ENCODE measurements around the gene LRRC4. TPM values are rescaled to one million over a fixed set of nuclear protein-coding genes. Genes with fewer than 3 reads are reported as not detected.

The LRRC4 gene
- polyA plus RNA-seq (ENCODE audit: insufficient read length): 5.8 TPM
- long read RNA-seq, donor 1, partial matches to known transcripts: 0 of 3 reads
- long read RNA-seq, donor 1, other reads (novel, unspliced or antisense): 0 of 3 reads
- long read RNA-seq, donor 2, partial matches to known transcripts: 0 of 1 reads
- long read RNA-seq, donor 2, other reads (novel, unspliced or antisense): 0 of 1 reads
- long read RNA-seq, donor 3: 0 reads
- long read RNA-seq, donor 4: 0 reads
- long read RNA-seq, donor 5, partial matches to known transcripts: 220 of 259 reads
- long read RNA-seq, donor 5, other reads (novel, unspliced or antisense): 36 of 259 reads
- long read RNA-seq, donor 6, partial matches to known transcripts: 252 of 272 reads
- long read RNA-seq, donor 6, other reads (novel, unspliced or antisense): 19 of 272 reads
- long read RNA-seq, donor 7, partial matches to known transcripts: 0 of 3 reads
- long read RNA-seq, donor 7, other reads (novel, unspliced or antisense): 0 of 3 reads
- long read RNA-seq, donor 8, partial matches to known transcripts: 0 of 1 reads
- long read RNA-seq, donor 8, other reads (novel, unspliced or antisense): 0 of 1 reads

GRCh38 chr7:128030654-128031611, at the start of gene LRRC4:
Gene LRRC4 (minus strand): TSS chr7:128031437. CDS start chr7:128030640, 797 bp downstream.
- DNase-seq: no peak

- no peak for DNase-seq
Measured at GRCh38 chr7:128080169-128080568, 48.9 kb upstream of the LRRC4 start.

GRCh38 chr7:128078309-128078708, 47.1 kb upstream of the LRRC4 start:
- no peak for DNase-seq

- DNase-seq: no peak
Measured at GRCh38 chr7:128076796-128077271, 45.6 kb upstream of the LRRC4 start.

GRCh38 chr7:128076196-128076795, 45.1 kb upstream of the LRRC4 start:
- DNase-seq: no peak

- DNase-seq: no peak
Measured at GRCh38 chr7:128075242-128076095, 44.2 kb upstream of the LRRC4 start.

- no peak for DNase-seq
Measured at GRCh38 chr7:128074736-128075135, 43.5 kb upstream of the LRRC4 start.

GRCh38 chr7:128074336-128074735, 43.1 kb upstream of the LRRC4 start:
- no peak for DNase-seq

GRCh38 chr7:128073671-128074310, 42.6 kb upstream of the LRRC4 start:
- DNase-seq: no peak

GRCh38 chr7:128071801-128072200, 40.6 kb upstream of the LRRC4 start:
- no peak for DNase-seq

GRCh38 chr7:128071376-128071775, 40.1 kb upstream of the LRRC4 start:
- DNase-seq: no peak

- no peak for DNase-seq
Measured at GRCh38 chr7:128069373-128070364, 38.4 kb upstream of the LRRC4 start.

- DNase-seq: no peak
Measured at GRCh38 chr7:128068785-128069184, 37.5 kb upstream of the LRRC4 start.

- DNase-seq: no peak
Measured at GRCh38 chr7:128067983-128068382, 36.7 kb upstream of the LRRC4 start.

GRCh38 chr7:128066858-128067257, 35.6 kb upstream of the LRRC4 start:
- DNase-seq: no peak

- DNase-seq: no peak
Measured at GRCh38 chr7:128066395-128066794, 35.2 kb upstream of the LRRC4 start.

- DNase-seq: no peak
Measured at GRCh38 chr7:128065872-128066271, 34.6 kb upstream of the LRRC4 start.

GRCh38 chr7:128063088-128063487, 31.9 kb upstream of the LRRC4 start:
- DNase-seq: no peak

GRCh38 chr7:128060018-128060417, 28.8 kb upstream of the LRRC4 start:
- DNase-seq: no peak

Measured in left kidney (tissue), 8 donors.